MCF 10A (cell line): Measurements from ENCODE around the gene OR10P1. TPM values are rescaled to one million over a fixed set of nuclear protein-coding genes. Genes with fewer than 3 reads are reported as not detected.

Experiments
- BruUV-seq: library from RNA; stranded (reverse); fragments of 400-500 nt; replicated peaks from 2 replicates; lab custom pipeline; 2021; lab: Mats Ljungman, UMichigan
- CTCF ChIA-PET: fragments of 300-600 bp; sonication (Branson Sonifier 250); formaldehyde crosslinking; extraction: SDS; loops from one replicate; lab custom pipeline; 2021; ENCODE audit warnings: antibody characterized with exemption, inconsistent platforms; lab: Yijun Ruan, JAX
- POLR2A ChIA-PET: fragments of 300-600, 350-650 bp; sonication (Branson Sonifier 250); formaldehyde crosslinking; extraction: SDS; loops from one replicate; lab custom pipeline; 2020; ENCODE audit warnings: antibody characterized with exemption, inconsistent platforms; lab: Yijun Ruan, JAX
- DNase-seq: peaks from one replicate; pipeline ENCODE4 v3.0.0-alpha.2; 2018; ENCODE audit not compliant: unreplicated experiment
- H3K27ac Mint-ChIP-seq: one replicate; pipeline ENCODE4 v1.8.0; 2022; ENCODE audit warnings: mild to moderate bottlenecking, low read depth, mixed read lengths; ENCODE audit not compliant: unreplicated experiment
- H3K27me3 Mint-ChIP-seq: one replicate; pipeline ENCODE4 v1.8.0; 2022; ENCODE audit warnings: mixed read lengths; ENCODE audit not compliant: insufficient read depth, unreplicated experiment
- H3K36me3 Mint-ChIP-seq: one replicate; pipeline ENCODE4 v1.8.0; 2022; ENCODE audit warnings: mild to moderate bottlenecking, moderate library complexity, mixed read lengths; ENCODE audit not compliant: insufficient read depth, unreplicated experiment
- H3K4me1 Mint-ChIP-seq: one replicate; pipeline ENCODE4 v1.8.0; 2022; ENCODE audit warnings: mixed read lengths; ENCODE audit not compliant: insufficient read depth, unreplicated experiment
- H3K4me3 Mint-ChIP-seq: one replicate; pipeline ENCODE4 v1.8.0; 2022; ENCODE audit warnings: mild to moderate bottlenecking, moderate library complexity, mixed read lengths; ENCODE audit not compliant: unreplicated experiment
- H3K9me3 Mint-ChIP-seq: one replicate; pipeline ENCODE4 v1.8.0; 2022; ENCODE audit warnings: mixed read lengths; ENCODE audit not compliant: unreplicated experiment
- intact Hi-C: fragments of 100-400 bp; cut with micrococcal nuclease; formaldehyde crosslinking; loops from 2 replicates; pipeline ENCODE4 v1.14.1; 2022
- total RNA-seq: library from RNA; stranded (reverse); gene quantifications from 2 replicates; pipeline ENCODE4 v1.2.3, GENCODE V29; 2022
- TF ChIP-seq, protein P1 (sequence below): fragments of 200-600 bp; IDR thresholded peaks from one replicate; pipeline ENCODE4 v1.8.0; 2022; ENCODE audit warnings: antibody characterized with exemption, mild to moderate bottlenecking; ENCODE audit not compliant: unreplicated experiment

OR10P1 gene
- total RNA-seq, 1 experiment from 2014 or later, result not detected

DNA sequence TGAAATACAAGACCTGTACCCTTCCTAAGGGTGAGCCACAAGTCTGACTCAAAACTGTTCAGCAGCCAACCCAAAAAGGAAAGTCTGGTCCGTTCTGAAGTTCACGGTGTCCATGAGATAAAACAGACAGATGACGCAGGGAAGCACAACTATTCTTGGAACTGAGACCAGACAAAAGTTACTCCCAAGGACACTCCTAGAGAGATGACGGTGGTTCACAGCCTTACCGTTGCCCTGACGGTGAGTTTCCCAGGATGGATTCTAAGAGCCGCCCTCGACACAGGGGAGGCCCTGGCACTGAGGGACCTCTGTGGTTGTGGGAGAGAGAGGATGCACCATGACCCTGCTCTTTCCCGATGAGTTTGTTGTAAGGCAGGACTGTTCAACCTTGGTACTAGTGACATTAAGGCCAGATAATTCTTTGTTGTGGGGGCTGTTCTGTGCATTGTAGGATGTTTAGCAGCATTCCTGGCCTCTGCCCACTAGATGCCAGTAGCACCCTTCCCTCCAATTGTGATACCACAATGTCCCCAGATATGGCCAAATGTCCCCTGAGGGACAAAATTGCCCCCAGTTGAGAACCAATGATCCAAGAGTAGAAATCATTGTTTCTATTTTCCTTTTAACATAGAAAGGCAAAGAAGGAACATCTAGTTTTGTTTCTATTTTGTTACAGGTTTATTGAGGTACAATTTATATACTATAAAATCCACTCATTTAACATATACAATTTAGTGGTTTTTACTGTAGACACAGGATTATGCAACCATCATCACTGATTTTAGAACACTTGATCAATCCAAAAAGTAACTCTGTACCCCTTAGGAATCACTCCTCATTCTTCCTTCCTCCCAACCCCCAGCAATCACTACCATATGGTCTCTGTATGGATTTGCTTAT lies 23.0 kb downstream of the OR10P1 start:
- POLR2A ChIA-PET, result no interaction called here
- peak; percentile 30 for DNase-seq
- no peak overlapping the region for H3K27ac Mint-ChIP-seq
- CTCF ChIA-PET, result interaction anchor here (0.7 to 0.8 kb wide), 3 partner anchors 57 to 259 kb away, joined by 3 to 4 read pairs (median 3); no protein-coding TSS in a partner anchor
- BruUV-seq, result no TSS peak
- H3K9me3 Mint-ChIP-seq, result no peaks in the 10 kb centered on the region
- no peaks in the 10 kb centered on the region for H3K4me1 Mint-ChIP-seq
- TF ChIP-seq, protein P1, sequence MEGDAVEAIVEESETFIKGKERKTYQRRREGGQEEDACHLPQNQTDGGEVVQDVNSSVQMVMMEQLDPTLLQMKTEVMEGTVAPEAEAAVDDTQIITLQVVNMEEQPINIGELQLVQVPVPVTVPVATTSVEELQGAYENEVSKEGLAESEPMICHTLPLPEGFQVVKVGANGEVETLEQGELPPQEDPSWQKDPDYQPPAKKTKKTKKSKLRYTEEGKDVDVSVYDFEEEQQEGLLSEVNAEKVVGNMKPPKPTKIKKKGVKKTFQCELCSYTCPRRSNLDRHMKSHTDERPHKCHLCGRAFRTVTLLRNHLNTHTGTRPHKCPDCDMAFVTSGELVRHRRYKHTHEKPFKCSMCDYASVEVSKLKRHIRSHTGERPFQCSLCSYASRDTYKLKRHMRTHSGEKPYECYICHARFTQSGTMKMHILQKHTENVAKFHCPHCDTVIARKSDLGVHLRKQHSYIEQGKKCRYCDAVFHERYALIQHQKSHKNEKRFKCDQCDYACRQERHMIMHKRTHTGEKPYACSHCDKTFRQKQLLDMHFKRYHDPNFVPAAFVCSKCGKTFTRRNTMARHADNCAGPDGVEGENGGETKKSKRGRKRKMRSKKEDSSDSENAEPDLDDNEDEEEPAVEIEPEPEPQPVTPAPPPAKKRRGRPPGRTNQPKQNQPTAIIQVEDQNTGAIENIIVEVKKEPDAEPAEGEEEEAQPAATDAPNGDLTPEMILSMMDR, result peak; percentile 39
- no peak overlapping the region for H3K4me3 Mint-ChIP-seq
- peaks cover 43% of the 10 kb centered on the region for H3K27me3 Mint-ChIP-seq
- H3K36me3 Mint-ChIP-seq, result no peaks in the 10 kb centered on the region
- intact Hi-C loops, result loop anchor here (1.0 kb wide), 1 partner anchor 78 kb away; no protein-coding TSS in a partner anchor

DNA sequence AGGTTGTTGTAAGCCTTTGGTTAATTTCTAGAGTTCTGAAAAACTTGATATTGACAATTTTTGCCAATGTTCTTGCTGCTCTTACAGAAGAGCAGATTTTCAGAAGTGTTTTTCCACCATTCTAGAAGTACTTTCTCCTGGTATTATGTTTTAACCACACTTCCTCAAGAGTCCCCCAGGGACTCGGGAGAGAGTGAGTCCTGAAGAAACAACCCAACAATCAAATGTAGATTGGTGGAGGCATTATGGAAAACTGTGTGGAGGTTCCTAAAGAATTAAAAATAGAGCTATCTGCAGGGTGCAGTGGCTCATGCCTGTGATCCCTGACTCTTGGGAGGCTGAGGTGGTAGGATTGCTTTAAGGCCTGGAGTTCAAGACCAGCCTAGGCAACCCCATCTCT lies 26.7 kb downstream of the OR10P1 start:
- intact Hi-C loops, result no loop called here
- Mint-ChIP-seq H3K9me3 (no peaks in the 10 kb centered on the region), H3K36me3 (no peaks in the 10 kb centered on the region), H3K4me3 (no peak overlapping the region), H3K27ac (no peak overlapping the region), H3K4me1 (no peaks in the 10 kb centered on the region), H3K27me3 (peaks cover 23% of the 10 kb centered on the region)
- CTCF ChIA-PET, result no interaction called here
- DNase-seq, result no peak
- TF ChIP-seq, protein P1, result no peak
- no TSS peak for BruUV-seq
- POLR2A ChIA-PET, result interaction anchor here (0.7 kb wide), 1 partner anchor 29 kb away, joined by 3 read pairs; no protein-coding TSS in a partner anchor

DNA sequence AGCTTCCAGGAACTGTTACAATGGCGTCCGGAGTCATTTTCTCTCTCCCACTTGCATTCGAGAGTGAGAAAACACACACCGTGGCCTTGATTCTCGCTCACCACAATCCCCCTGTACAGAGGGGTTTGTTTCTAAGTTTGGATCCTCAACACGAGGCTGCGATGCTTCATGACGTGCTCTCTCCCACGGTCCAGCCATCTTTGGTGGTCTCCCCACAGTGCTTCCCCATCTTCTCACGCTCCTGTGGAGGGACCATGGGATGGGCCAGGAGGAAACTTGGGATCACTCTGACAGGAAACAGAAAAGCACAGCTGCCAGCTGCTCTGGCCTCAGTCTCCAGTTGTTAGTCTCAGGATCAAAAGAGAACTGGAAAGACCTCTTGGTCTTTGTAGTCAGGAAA lies 28.1 kb downstream of the OR10P1 start:
- TF ChIP-seq, protein P1, result no peak
- Mint-ChIP-seq H3K9me3 (no peaks in the 10 kb centered on the region), H3K27ac (no peak overlapping the region), H3K36me3 (no peaks in the 10 kb centered on the region), H3K4me1 (no peaks in the 10 kb centered on the region), H3K27me3 (peaks cover 21% of the 10 kb centered on the region), H3K4me3 (no peak overlapping the region)
- no TSS peak for BruUV-seq
- DNase-seq, result no peak
- ChIA-PET POLR2A (no interaction called here), CTCF (interaction anchor here (0.6 kb wide), 1 partner anchor 14 kb away, joined by 3 read pairs; no protein-coding TSS in a partner anchor)
- intact Hi-C loops, result no loop called here

DNA sequence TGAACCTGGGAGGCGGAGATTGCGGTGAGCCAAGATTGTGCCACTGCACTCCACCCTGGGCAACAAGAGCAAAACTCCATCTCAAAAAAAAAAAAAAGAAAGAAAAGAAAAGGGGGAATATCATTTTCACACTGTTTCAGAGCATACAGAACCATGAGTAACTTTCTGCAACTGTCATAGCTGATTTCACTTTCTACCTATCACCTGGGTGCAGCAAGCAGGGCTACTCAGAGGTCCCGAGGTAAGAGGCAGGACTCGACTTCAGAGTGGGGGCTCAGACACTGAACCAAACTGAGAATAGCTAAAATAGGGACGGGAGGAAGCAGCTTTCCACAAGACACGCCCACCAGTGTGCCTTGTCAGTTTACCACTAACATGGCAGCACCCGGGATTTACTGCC lies 29.8 kb downstream of the OR10P1 start:
- TF ChIP-seq, protein P1, result no peak
- no peaks in the 10 kb centered on the region for H3K9me3 Mint-ChIP-seq
- no peak overlapping the region for H3K4me3 Mint-ChIP-seq
- H3K4me1 Mint-ChIP-seq, result no peaks in the 10 kb centered on the region
- peaks cover 4% of the 10 kb centered on the region for H3K27me3 Mint-ChIP-seq
- POLR2A ChIA-PET, result no interaction called here
- CTCF ChIA-PET, result interaction anchor here (0.9 to 1.2 kb wide), 2 partner anchors 10 kb away, joined by 4 to 6 read pairs; no protein-coding TSS in a partner anchor
- H3K27ac Mint-ChIP-seq, result no peak overlapping the region
- BruUV-seq, result no TSS peak
- intact Hi-C loops, result no loop called here
- no peak for DNase-seq
- no peaks in the 10 kb centered on the region for H3K36me3 Mint-ChIP-seq
